Pancreas (tissue), 10 donors: ENCODE results near the gene RAD51B. TPM values are rescaled to one million over a fixed set of nuclear protein-coding genes. Genes with fewer than 3 reads are reported as not detected.
"Not testable (repeated sequence)": the region's sequence is repeated elsewhere in the genome, so short reads cannot be mapped to it uniquely, and the experiment has no call there.

Source experiments
- ATAC-seq, 4 donors: fragments of 200-7000 bp; cut with Tn5 transposase; one replicate each; pipeline versions ENCODE4 v1.8.0 to v1.9.1; 2020; ENCODE audit warnings: mild to moderate bottlenecking in 4 of 4, moderate library complexity in 4 of 4
- DNase-seq, 6 donors: peaks; one replicate each; pipeline ENCODE4 v3.0.0-alpha.2; 2020
- FAIRE-seq: peaks from 2 replicates; lab custom pipeline; 2012; peaks lifted over from hg19 to GRCh38; lab: Jason Lieb, UNC
- H3K27ac ChIP-seq, 4 donors: fragments of 200-600 bp; sonication (generic); 1 replicate in 3 of 4; 2 replicates in 1 of 4; pipeline versions ENCODE4 v1.5.0 to v1.8.0; 2020
- H3K27me3 ChIP-seq, 4 donors: fragments of 200-600 bp; one replicate each; pipeline ENCODE4 v1.8.0; 2021
- H3K36me3 ChIP-seq, 3 donors: fragments of 200-600 bp; sonication (generic) in 1 of 3; one replicate each; pipeline versions ENCODE4 v1.5.0 to v1.8.0; 2020 to 2021
- H3K4me1 ChIP-seq, 3 donors: fragments of 200-600 bp; one replicate each; pipeline ENCODE4 v1.8.0; 2021
- H3K4me3 ChIP-seq, 4 donors: fragments of 200-600 bp; sonication (generic) in 2 of 4; one replicate each; pipeline versions ENCODE4 v1.5.0 to v1.8.0; 2020 to 2021
- H3K9me3 ChIP-seq, 4 donors: fragments of 200-600 bp; one replicate each; pipeline ENCODE4 v1.8.0; 2021
- WGBS, 2 donors: extraction: QIAGEN DNeasy Blood & Tissue Kit; methylation state at CpG; one replicate each; pipeline ENCODE4 v1.1.7; 2013; 5-methylcytosine and 5-hydroxymethylcytosine counted together
- intact Hi-C, 3 donors: fragments of 100-400 bp; cut with DNase I; formaldehyde crosslinking; loops; one replicate each; pipeline versions ENCODE4 v1.11.1 to v1.14.2; 2022
- polyA plus RNA-seq, 2 donors: library from polyadenylated mRNA; stranded (reverse); fragments of 200-250 nt; gene quantifications; one replicate each; pipeline ENCODE4 v1.2.3, GENCODE V29; 2013
- total RNA-seq, 6 donors: library from RNA; stranded (reverse); fragmentation: NEBNext Ultra II Directional in 4 of 6; extraction: Animal tissue kit (Norgen Biotek cat#: 25700) in 4 of 6; gene quantifications; one replicate each; pipeline versions ENCODE4 v1.2.1 to v1.2.4, GENCODE V29; 2021 to 2023
- TF ChIP-seq, protein P1 (sequence below), 4 donors: fragments of 200-600 bp; sonication (generic) in 3 of 4; IDR thresholded peaks; one replicate each; pipeline versions ENCODE4 v1.5.0 to v1.8.0; 2021; ENCODE audit warnings: antibody characterized with exemption in 4 of 4
- donor health status: healthy with polysubstance abuse.
- donor health status: DM: no; HTN: no; CAD: no; lungs with moderate emphysema.
- donor health status: DM: no; HTN: no; CAD: no.
- donor health status: control.
- donor health status: control.
- donor health status: Bipolar disorder and iron deficiency.
- donor health status: DM: yes; HTN: yes; CAD: no.
- donor health status: DM: no; HTN: no; CAD: no.
- donor health status: DM: no; HTN: no; CAD: no.
- donor health status: DM: yes; HTN: yes; CAD: no.

RAD51B gene
- total and polyA plus RNA-seq, 8 donors, result 1.1 to 17.3 (median 5.8) TPM

DNA sequence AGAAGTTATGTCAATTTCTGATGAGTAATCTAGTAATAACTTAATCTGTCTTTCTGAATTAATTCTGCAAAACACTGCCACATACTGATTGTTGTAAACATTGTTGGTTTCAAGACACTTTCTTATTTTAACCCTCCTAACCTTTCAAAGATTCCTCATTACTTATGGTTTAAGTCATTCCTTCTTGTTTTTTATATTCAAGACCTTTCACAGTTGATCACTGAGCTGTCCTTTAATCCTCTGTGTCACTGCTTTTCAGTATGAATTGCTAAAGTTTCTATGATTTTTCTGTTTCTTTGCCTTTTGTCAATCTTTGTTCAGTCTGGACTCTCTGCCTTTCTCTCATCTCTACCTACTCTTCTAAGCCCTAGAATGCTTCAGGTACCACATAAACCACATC lies 164.7 kb downstream of the RAD51B start:
- TF ChIP-seq, protein P1, sequence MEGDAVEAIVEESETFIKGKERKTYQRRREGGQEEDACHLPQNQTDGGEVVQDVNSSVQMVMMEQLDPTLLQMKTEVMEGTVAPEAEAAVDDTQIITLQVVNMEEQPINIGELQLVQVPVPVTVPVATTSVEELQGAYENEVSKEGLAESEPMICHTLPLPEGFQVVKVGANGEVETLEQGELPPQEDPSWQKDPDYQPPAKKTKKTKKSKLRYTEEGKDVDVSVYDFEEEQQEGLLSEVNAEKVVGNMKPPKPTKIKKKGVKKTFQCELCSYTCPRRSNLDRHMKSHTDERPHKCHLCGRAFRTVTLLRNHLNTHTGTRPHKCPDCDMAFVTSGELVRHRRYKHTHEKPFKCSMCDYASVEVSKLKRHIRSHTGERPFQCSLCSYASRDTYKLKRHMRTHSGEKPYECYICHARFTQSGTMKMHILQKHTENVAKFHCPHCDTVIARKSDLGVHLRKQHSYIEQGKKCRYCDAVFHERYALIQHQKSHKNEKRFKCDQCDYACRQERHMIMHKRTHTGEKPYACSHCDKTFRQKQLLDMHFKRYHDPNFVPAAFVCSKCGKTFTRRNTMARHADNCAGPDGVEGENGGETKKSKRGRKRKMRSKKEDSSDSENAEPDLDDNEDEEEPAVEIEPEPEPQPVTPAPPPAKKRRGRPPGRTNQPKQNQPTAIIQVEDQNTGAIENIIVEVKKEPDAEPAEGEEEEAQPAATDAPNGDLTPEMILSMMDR (IDR thresholded peaks at IDR 0.05), result no peak
- Histone ChIP-seq H3K36me3 (no peaks in the 10 kb centered on the region), H3K4me3 (no peak overlapping the region), H3K9me3 (no peaks in the 10 kb centered on the region), H3K27ac (no peak overlapping the region), H3K4me1 (no peaks in the 10 kb centered on the region), H3K27me3 (no peaks in the 10 kb centered on the region)
- no peak for DNase-seq
- no peak for FAIRE-seq
- intact Hi-C loops, result no loop called here
- ATAC-seq, result no peak

GRCh38 chr14:67986131-67986841 lies 166.7 kb downstream of the RAD51B start:
- Histone ChIP-seq H3K4me3 (no peak overlapping the region), H3K36me3 (no peaks in the 10 kb centered on the region), H3K27ac (no peak overlapping the region), H3K9me3 (no peaks in the 10 kb centered on the region), H3K4me1 (no peaks in the 10 kb centered on the region), H3K27me3 (no peaks in the 10 kb centered on the region)
- no peak for ATAC-seq
- 84 to 89% methylated on average over 6 of the region's 6 CpGs for WGBS, 2 donors
- no peak for DNase-seq
- peak; percentile 47 for FAIRE-seq
- TF ChIP-seq, protein P1 (IDR thresholded peaks at IDR 0.05), result no peak
- intact Hi-C loops, result no loop called here

DNA sequence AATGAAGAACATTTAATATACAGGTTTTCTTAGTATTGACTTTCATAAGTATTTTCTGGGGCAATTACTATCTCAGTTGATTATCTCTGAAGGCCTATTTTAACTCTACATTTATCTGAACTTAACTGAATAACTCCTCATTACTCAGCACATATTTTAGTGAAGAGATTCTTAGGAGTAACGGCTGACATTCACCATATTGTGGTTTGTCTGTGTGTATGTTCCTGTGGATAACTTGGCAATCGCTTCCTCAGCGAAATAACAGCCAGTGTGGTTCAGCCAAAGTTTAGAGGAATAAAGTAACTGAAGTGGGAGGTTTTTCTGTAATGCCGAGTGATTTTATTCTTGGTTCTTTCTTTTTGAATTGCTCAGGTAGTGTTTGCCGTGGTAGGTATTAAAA lies 168.0 kb downstream of the RAD51B start:
- 71 to 89% methylated on average over 5 of the region's 5 CpGs for WGBS, 2 donors
- peak; percentile 32 for FAIRE-seq
- ATAC-seq, result peak in 2 of 4 donors; percentile 49 to 52
- Histone ChIP-seq H3K4me3 (no peak overlapping the region), H3K27ac (no peak overlapping the region), H3K36me3 (no peaks in the 10 kb centered on the region), H3K4me1 (no peaks in the 10 kb centered on the region), H3K27me3 (no peaks in the 10 kb centered on the region), H3K9me3 (no peaks in the 10 kb centered on the region)
- intact Hi-C loops, result no loop called here
- no peak for DNase-seq
- TF ChIP-seq, protein P1 (IDR thresholded peaks at IDR 0.05), result no peak

GRCh38 chr14:67988210-67988609 lies 168.6 kb downstream of the RAD51B start:
- intact Hi-C loops, ATAC-seq, H3K4me3 ChIP-seq, DNase-seq, H3K9me3 ChIP-seq, H3K36me3 ChIP-seq, H3K27me3 ChIP-seq, H3K4me1 ChIP-seq, H3K27ac ChIP-seq, FAIRE-seq: not testable (repeated sequence)
- 96 to 97% methylated on average over 7 of the region's 7 CpGs for WGBS, 2 donors

DNA sequence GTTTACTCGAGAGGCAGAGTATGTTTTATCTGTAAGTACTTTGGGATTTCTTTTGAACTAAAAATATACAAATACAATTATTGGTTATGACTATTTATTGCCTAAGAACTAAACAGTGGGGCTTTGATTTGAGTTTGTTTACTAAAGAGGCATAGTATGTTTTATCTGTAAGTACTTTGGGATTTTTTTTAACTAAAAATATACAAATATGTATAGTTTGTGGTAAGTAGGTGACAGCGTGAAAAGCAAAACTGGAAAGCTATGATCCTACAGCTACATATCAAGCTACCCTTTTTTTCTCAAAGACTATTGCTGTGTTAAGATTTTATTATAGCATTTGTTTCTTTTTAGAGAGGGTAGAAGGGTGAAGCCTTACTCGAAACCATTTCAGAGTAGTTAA lies 171.0 kb downstream of the RAD51B start:
- ATAC-seq (no peak), FAIRE-seq (no peak), DNase-seq (no peak)
- no peaks in the 10 kb centered on the region for H3K9me3 ChIP-seq
- no peaks in the 10 kb centered on the region for H3K4me1 ChIP-seq
- TF ChIP-seq, protein P1 (IDR thresholded peaks at IDR 0.05), result no peak
- no peaks in the 10 kb centered on the region for H3K27me3 ChIP-seq
- no peaks in the 10 kb centered on the region for H3K36me3 ChIP-seq
- intact Hi-C loops, result no loop called here
- 74 to 76% methylated on average over 3 of the region's 3 CpGs for WGBS, 2 donors
- H3K27ac ChIP-seq, result no peak overlapping the region
- H3K4me3 ChIP-seq, result no peak overlapping the region
